GM21423 (cell line): ENCODE data around the gene MMP15.
A peak's percentile ranks its signal among the peaks of the same experiment; 100 is the strongest.
"Not testable (repeated sequence)": the region's sequence is repeated elsewhere in the genome, so short reads cannot be mapped to it uniquely, and the experiment has no call there.

ENCODE experiments used
- ATAC-seq: cut with Tn5 transposase; IDR thresholded peaks from one replicate; pipeline ENCODE4 v1.9.1; 2021; ENCODE audit warnings: mild to moderate bottlenecking, moderate library complexity; ENCODE audit not compliant: unreplicated experiment

The MMP15 gene

GRCh38 chr16:57996406-57997175 lies 29.0 kb upstream of the MMP15 start:
- no peak for ATAC-seq

- ATAC-seq: no peak
Observed at GRCh38 chr16:57997176-57997527, 28.4 kb upstream of the MMP15 start.

GRCh38 chr16:57997528-57998265 lies 27.9 kb upstream of the MMP15 start:
- ATAC-seq: no peak

- no peak for ATAC-seq
Observed at GRCh38 chr16:57998486-57998885, 27.1 kb upstream of the MMP15 start.

- no peak for ATAC-seq
Observed at GRCh38 chr16:57998992-57999365, 26.6 kb upstream of the MMP15 start.

GRCh38 chr16:57999366-57999970 lies 26.1 kb upstream of the MMP15 start:
- ATAC-seq: no peak

- ATAC-seq: peak; percentile 16
Observed at GRCh38 chr16:57999971-58000705, 25.4 kb upstream of the MMP15 start, which contains the start of gene ZNF319. Gene ZNF319 (minus strand): TSS chr16:58000672. CDS start chr16:57998265, 2,407 bp downstream.

- ATAC-seq: peak; percentile 81
Observed at GRCh38 chr16:58000706-58001676, 24.6 kb upstream of the MMP15 start, which contains the start of gene USB1. Gene USB1 (plus strand): TSS chr16:58001407. CDS start chr16:58001484, 77 bp downstream.

GRCh38 chr16:58001781-58002415 lies 23.7 kb upstream of the MMP15 start:
- ATAC-seq: no peak

- no peak for ATAC-seq
Observed at GRCh38 chr16:58002416-58002800, 23.1 kb upstream of the MMP15 start.

GRCh38 chr16:58002936-58003335 lies 22.6 kb upstream of the MMP15 start:
- ATAC-seq: no peak

- ATAC-seq: not testable (repeated sequence)
Observed at GRCh38 chr16:58004736-58005135, 20.8 kb upstream of the MMP15 start.

GRCh38 chr16:58009856-58010416 lies 15.6 kb upstream of the MMP15 start:
- no peak for ATAC-seq

GRCh38 chr16:58010886-58011285 lies 14.7 kb upstream of the MMP15 start:
- no peak for ATAC-seq

- ATAC-seq: no peak
Observed at GRCh38 chr16:58011652-58012051, 13.9 kb upstream of the MMP15 start.

GRCh38 chr16:58012481-58012880 lies 13.1 kb upstream of the MMP15 start:
- no peak for ATAC-seq

- ATAC-seq: no peak
Observed at GRCh38 chr16:58013201-58013956, 12.2 kb upstream of the MMP15 start.

- no peak for ATAC-seq
Observed at GRCh38 chr16:58016840-58017446, 8.6 kb upstream of the MMP15 start.
